Epithelial cell of proximal tubule (primary cell): ENCODE data around the gene ADNP. TPM values are rescaled to one million over a fixed set of nuclear protein-coding genes. Genes with fewer than 3 reads are reported as not detected.

Source experiments
- DNase-seq: peaks from one replicate; pipeline ENCODE4 v3.0.0-alpha.2; 2011; ENCODE audit warnings: low read depth
- H3K4me3 ChIP-seq: 2 replicates; pipeline ENCODE4 v1.5.1; 2011; ENCODE audit warnings: low read depth, mild to moderate bottlenecking, low read length
- total RNA-seq: library from RNA; depleted of rRNA; stranded (reverse); fragments of >200 nt; gene quantifications from 2 replicates; pipeline ENCODE4 v1.2.3, GENCODE V29; 2015
- TF ChIP-seq, protein P1 (sequence below): conservative IDR thresholded peaks from 2 replicates; pipeline ENCODE4 v1.5.1; 2012; ENCODE audit warnings: low read depth, mild to moderate bottlenecking, low read length

Gene ADNP
- total RNA-seq, 1 donor from 2014 or later: 19.0 TPM

DNA sequence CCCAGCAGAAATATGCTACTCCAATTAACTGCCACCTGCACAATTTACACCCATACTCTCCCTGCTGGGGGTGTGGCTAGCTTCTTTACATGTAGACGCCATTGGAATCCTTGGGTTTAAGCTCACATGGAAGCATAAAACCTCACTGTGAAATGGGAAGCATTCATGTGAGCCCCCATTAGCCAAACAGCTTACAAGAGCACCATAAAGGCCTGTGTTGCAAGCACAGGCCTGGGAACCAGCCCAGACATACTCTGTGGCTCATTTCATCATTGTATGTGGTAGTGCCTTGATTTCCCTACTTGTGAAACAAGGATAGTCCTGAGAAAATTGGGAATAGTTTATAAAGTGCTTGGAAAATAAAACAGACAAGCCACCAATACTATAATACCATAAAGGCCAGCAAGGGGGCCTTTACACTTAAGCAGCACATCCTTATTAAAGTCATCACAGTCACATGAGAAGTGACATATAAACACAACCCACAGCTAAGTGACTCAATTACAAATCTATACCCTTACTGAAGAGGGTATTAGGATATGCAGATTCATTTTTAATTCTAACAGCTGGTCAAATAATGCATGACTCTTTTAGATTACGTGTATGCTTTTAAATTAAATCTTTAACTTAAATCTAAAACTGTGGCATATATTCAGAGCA lies 6.8 kb downstream of the ADNP start:
- no peak for DNase-seq
- H3K4me3 ChIP-seq: no peak overlapping the region
- TF ChIP-seq, protein P1, sequence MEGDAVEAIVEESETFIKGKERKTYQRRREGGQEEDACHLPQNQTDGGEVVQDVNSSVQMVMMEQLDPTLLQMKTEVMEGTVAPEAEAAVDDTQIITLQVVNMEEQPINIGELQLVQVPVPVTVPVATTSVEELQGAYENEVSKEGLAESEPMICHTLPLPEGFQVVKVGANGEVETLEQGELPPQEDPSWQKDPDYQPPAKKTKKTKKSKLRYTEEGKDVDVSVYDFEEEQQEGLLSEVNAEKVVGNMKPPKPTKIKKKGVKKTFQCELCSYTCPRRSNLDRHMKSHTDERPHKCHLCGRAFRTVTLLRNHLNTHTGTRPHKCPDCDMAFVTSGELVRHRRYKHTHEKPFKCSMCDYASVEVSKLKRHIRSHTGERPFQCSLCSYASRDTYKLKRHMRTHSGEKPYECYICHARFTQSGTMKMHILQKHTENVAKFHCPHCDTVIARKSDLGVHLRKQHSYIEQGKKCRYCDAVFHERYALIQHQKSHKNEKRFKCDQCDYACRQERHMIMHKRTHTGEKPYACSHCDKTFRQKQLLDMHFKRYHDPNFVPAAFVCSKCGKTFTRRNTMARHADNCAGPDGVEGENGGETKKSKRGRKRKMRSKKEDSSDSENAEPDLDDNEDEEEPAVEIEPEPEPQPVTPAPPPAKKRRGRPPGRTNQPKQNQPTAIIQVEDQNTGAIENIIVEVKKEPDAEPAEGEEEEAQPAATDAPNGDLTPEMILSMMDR: no peak

DNA sequence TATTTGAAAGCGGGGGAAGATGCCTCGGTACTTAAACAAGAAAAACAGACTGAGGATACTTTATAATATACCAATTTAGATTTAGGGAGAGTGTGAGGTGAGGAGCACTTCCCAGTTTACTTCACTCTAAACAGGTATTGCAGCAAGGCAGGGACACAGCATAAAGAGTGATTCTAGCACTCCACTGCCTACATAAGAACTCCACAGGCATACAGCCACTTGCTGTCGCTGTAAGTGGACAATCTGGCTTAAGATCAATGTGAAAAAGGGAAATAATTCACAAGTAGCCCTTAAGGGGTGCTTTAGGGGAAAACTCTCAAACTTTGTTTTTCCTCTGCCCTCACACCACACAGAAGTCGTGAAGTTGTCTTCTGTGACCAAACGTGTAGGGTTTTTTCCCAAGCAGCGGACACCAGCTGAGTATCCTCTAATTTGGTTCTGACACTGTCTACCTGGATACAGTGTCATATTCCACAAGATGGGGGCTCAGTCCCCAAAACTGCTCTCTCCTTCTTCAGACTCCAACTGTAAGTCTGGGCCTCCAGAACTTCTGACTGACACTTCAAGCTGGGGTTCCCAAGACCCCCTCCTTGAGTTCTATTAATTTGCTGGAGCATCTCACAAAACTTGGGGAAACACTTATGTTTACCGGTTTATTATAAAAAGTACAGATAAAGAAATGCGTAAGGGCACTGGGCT lies 9.3 kb downstream of the ADNP start:
- no peak overlapping the region for H3K4me3 ChIP-seq
- no peak for DNase-seq
- TF ChIP-seq, protein P1: no peak

DNA sequence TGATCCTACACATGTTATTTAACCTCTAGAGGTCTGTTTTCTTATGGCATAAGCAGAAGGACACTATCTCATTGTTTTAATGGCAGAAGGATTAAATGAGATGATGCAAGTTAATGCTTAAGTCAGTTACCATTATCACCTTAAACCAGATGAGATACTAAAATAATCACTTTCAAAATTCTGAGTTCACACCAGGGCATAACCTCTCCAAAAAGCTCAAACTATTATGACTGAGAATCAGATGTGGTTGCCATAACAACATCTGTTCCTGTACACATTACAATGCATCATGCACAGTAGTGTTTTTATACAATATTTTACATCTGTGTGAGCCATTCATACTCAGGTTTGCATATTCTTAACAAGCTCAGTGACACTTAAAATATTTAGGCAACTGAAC lies 10.2 kb downstream of the ADNP start:
- no peak overlapping the region for H3K4me3 ChIP-seq
- TF ChIP-seq, protein P1: no peak
- no peak for DNase-seq

DNA sequence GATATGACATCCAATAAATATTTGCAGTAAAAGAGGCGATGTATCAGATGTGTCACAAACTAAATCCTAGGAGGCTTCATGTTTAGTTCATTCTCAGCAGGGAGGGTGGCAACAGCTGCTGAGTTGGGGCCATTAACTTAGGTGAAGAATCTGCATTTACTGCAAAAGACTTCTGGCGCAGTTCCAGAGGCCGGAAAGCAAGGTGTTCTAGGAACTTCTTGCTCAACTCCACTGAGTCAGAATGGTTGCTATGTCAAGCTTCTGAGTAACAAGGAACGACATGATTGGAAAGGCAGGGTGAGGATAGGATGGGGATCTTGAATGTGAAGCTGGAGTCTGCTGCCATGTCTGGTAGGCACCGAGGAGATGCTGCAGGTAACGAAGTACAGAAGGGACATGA lies 11.7 kb downstream of the ADNP start:
- peak; percentile 91 for DNase-seq
- TF ChIP-seq, protein P1: no peak
- no peak overlapping the region for H3K4me3 ChIP-seq

DNA sequence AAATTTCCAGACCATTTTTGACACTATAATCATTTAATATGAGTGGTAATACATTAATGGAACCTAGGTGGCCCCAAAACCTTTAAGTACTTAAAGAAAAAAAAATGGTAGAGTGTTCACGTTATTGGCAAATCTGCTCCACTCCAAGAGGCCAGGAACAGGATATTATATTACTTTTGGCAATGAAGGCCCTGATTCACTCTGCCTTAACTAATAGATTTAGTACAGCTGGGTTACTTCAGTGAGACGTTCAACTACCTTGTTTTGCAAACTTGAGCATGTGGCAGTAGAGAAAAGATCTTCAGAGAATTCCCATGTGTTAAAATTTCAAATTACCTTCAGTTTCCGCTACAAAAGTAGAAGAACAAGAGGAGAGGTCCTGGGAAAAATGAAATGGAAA lies 12.8 kb downstream of the ADNP start:
- H3K4me3 ChIP-seq: no peak overlapping the region
- no peak for DNase-seq
- TF ChIP-seq, protein P1: no peak

DNA sequence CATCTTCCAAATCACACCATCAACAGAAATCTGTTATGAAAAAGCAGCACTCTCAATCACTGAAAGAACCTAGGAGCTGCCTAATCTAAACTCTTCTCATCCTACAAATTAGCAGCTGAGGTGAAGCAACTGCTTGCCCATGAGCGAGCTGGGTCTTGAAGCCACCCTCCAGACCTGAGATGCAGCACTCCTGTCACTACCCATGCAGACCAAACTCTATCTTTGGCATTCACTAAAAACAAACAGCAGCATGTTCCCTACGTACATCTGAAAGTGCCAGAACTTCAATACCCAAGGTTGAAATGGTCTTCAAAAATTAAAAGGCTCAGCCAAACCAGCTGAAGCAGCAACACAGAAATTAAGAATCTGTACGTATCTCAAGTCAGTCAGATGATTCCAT lies 14.3 kb downstream of the ADNP start:
- DNase-seq: no peak
- TF ChIP-seq, protein P1: no peak
- no peak overlapping the region for H3K4me3 ChIP-seq

DNA sequence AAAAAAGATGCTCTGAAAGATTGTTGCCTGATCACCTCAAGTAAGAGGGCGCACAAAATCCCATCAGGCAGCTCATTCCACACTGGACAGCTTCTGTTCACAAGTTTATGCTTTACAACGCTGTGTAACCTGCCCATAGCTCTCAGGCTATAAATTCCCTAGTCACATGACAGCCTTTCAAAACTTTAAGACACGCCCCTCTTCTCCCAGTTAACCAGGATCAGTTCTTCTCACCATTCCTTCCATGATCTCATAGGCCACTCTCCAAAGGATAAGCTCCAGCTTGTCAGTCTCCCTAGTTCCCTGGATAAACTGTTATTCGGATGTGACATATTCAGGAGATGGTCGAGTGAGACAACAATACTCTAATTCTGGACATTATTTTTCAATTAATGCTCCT lies 15.0 kb downstream of the ADNP start:
- no peak overlapping the region for H3K4me3 ChIP-seq
- TF ChIP-seq, protein P1: no peak
- no peak for DNase-seq
